GM18511 (cell line): ENCODE data around the gene ZNF331.
"Not testable (repeated sequence)": the region's sequence is repeated elsewhere in the genome, so short reads cannot be mapped to it uniquely, and the experiment has no call there.

Experiments used
- ATAC-seq: cut with Tn5 transposase; IDR thresholded peaks from one replicate; pipeline ENCODE4 v1.9.1; 2021; ENCODE audit warnings: mild to moderate bottlenecking, moderate library complexity; ENCODE audit not compliant: unreplicated experiment

Gene ZNF331

GRCh38 chr19:53537521-53538377 is at the start of gene ZNF331:
Gene ZNF331 (plus strand): TSS chr19:53538145. CDS start chr19:53569377, 31,232 bp downstream.
- ATAC-seq, result peak; percentile 82

GRCh38 chr19:53492153-53492552 is 45.8 kb upstream of the ZNF331 start:
- ATAC-seq, result no peak

- ATAC-seq, result not testable (repeated sequence)
These were observed 40.5 kb upstream of the ZNF331 start for GRCh38 chr19:53497311-53498023.

GRCh38 chr19:53498024-53498395 is 39.9 kb upstream of the ZNF331 start:
- ATAC-seq, result not testable (repeated sequence)

- not testable (repeated sequence) for ATAC-seq
These were observed 34.8 kb upstream of the ZNF331 start for GRCh38 chr19:53503151-53503550.

GRCh38 chr19:53503671-53504364 is 34.1 kb upstream of the ZNF331 start:
- ATAC-seq, result not testable (repeated sequence)

- ATAC-seq, result not testable (repeated sequence)
These were observed 33.6 kb upstream of the ZNF331 start for GRCh38 chr19:53504365-53504703.

- no peak for ATAC-seq
These were observed 33.1 kb upstream of the ZNF331 start for GRCh38 chr19:53504885-53505284.

- no peak for ATAC-seq
These were observed 31.2 kb upstream of the ZNF331 start for GRCh38 chr19:53506728-53507127.

GRCh38 chr19:53507523-53508442 is 30.2 kb upstream of the ZNF331 start:
- no peak for ATAC-seq

- no peak for ATAC-seq
These were observed 28.5 kb upstream of the ZNF331 start for GRCh38 chr19:53509443-53509842.

- ATAC-seq, result no peak
These were observed 28.1 kb upstream of the ZNF331 start for GRCh38 chr19:53509845-53510244.

GRCh38 chr19:53511357-53511756 is 26.6 kb upstream of the ZNF331 start:
- no peak for ATAC-seq

GRCh38 chr19:53511933-53512374 is 26.0 kb upstream of the ZNF331 start:
- no peak for ATAC-seq

- not testable (repeated sequence) for ATAC-seq
These were observed 22.9 kb upstream of the ZNF331 start for GRCh38 chr19:53515047-53515446.

- no peak for ATAC-seq
These were observed 20.7 kb upstream of the ZNF331 start for GRCh38 chr19:53517114-53517741.

GRCh38 chr19:53518121-53518520 is 19.8 kb upstream of the ZNF331 start:
- ATAC-seq, result no peak

- no peak for ATAC-seq
These were observed 19.2 kb upstream of the ZNF331 start for GRCh38 chr19:53518716-53519115.

GRCh38 chr19:53519446-53519845 is 18.5 kb upstream of the ZNF331 start:
- no peak for ATAC-seq

- no peak for ATAC-seq
These were observed 17.8 kb upstream of the ZNF331 start for GRCh38 chr19:53520163-53520546.
